ENCODE data around the gene XYLT1. TPM values are rescaled to one million over a fixed set of nuclear protein-coding genes. Genes with fewer than 3 reads are reported as not detected.

XYLT1 gene
- total and polyA plus RNA-seq, 2 of the 4 experiments (the other 2 are of a cell fraction), result 9.0 to 12.7 TPM

DNA sequence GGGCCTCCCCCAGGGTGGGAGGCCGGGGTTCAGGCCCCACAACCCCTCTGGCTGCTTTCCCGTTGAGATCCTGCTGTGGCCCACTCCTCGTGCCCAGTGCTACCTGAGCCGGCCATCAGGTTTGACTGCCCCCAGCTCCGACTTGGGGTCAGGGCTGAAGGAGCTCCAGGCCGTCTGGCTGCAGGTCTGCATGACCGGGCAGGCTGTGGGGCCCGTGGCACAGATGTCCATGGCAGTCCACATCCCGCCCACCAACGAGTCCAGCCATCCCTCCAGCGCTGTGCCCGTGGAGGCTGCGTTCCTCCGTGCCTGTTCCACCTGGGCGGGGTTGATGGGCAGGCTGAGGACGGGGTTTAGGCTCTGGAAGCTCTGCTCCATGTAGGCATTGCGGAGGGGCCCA is 362.2 kb downstream of the XYLT1 start:
- Histone ChIP-seq H3K79me1 (ENCODE audit: low read depth in 1 of 2, low read length in 2 of 2) (no peaks in the 10 kb centered on the region), H3K4me1 (ENCODE audit: control insufficient read depth, insufficient read depth, low read length) (no peaks in the 10 kb centered on the region), H2AK9ac (replicated peaks; ENCODE audit: low read depth, low read length, poor library complexity) (no peak overlapping the region), H3K36me3 (ENCODE audit: control insufficient read depth, insufficient read depth, low read length) (no peaks in the 10 kb centered on the region), H3K4ac (ENCODE audit: low read depth, low read length) (no peak overlapping the region), H2AFZ (replicated peaks; ENCODE audit: low read length, poor library complexity) (no peak overlapping the region), H3K27me3 (ENCODE audit: control insufficient read depth, insufficient read depth, low read length) (no peaks in the 10 kb centered on the region), H3K9ac (ENCODE audit: low read depth, low read length) (no peak overlapping the region), H4K8ac (ENCODE audit: low read depth in 2 of 2, low read length in 2 of 2) (no peak overlapping the region), H2BK15ac (ENCODE audit: low read depth, low read length) (no peak overlapping the region), H3K18ac (ENCODE audit: low read depth, low read length) (no peak overlapping the region), H3K14ac (replicated peaks; ENCODE audit: low read depth, low read length) (no peak overlapping the region), H2BK5ac (ENCODE audit: low read depth, low read length, poor library complexity, severe bottlenecking) (no peak overlapping the region), H2BK120ac (ENCODE audit: low read depth, low read length) (no peak overlapping the region), H3K4me3 (ENCODE audit: insufficient read depth, low read depth, low read length) (no peak overlapping the region), H3K9me1 (ENCODE audit: insufficient read depth, low read length) (peaks cover 4% of the 10 kb centered on the region; the same call in 1 of the 2 replicates), H3K4me2 (ENCODE audit: low read depth, low read length) (no peak overlapping the region), H3K9me3 (ENCODE audit: control insufficient read depth, insufficient read depth, low read length) (no peaks in the 10 kb centered on the region), H2BK20ac (ENCODE audit: low read depth, low read length) (no peak overlapping the region), H3K56ac (ENCODE audit: extremely low read depth, insufficient read depth, low read length) (no peak overlapping the region), H4K91ac (ENCODE audit: insufficient read depth, low read depth, low read length) (no peak overlapping the region), H4K20me1 (ENCODE audit: insufficient read depth, low read length) (no peaks in the 10 kb centered on the region), H3K27ac (ENCODE audit: insufficient read depth, low read length) (no peak overlapping the region), H3K23ac (ENCODE audit: low read depth, low read length) (no peak overlapping the region), H2AK5ac (ENCODE audit: low read depth, low read length) (no peak overlapping the region), H4K5ac (ENCODE audit: low read depth, low read length) (no peak overlapping the region)
- WGBS, 2 experiments (ENCODE audit: extremely low coverage in 2 of 2, insufficient read length in 1 of 2), result 95% methylated on average over 10 of the region's 17 CpGs; no CpG with 5 or more reads in 1 of the 2 experiments
- POLR2A ChIA-PET (ENCODE audit: unreplicated experiment), result no interaction called here
- intact Hi-C loops (cut with micrococcal nuclease), result no loop called here
- BruUV-seq (replicated peaks), result no TSS peak
- in situ Hi-C loops (cut with MboI; ENCODE audit: low sequenced_read_pairs), result no loop called here
- DNase-seq (no peak), ATAC-seq (ENCODE audit: low read depth) (no peak)
- TF ChIP-seq SMC3 (IDR thresholded peaks at IDR 0.05; ENCODE audit: low read depth, low read length) (no peak), RFX5 (IDR thresholded peaks at IDR 0.05; ENCODE audit: low read depth, low read length) (no peak), CEBPB (IDR thresholded peaks at IDR 0.05; ENCODE audit: low read depth, low read length) (no peak), RAD21 (IDR thresholded peaks at IDR 0.05; ENCODE audit: low read length) (no peak), BHLHE40 (IDR thresholded peaks at IDR 0.05; ENCODE audit: low read depth, low read length) (no peak), CHD1 (IDR thresholded peaks at IDR 0.05; ENCODE audit: low read depth, low read length) (no peak), MAZ (IDR thresholded peaks at IDR 0.05; ENCODE audit: borderline replicate concordance, low read depth, low read length) (no peak)
- TF ChIP-seq, protein P1, sequence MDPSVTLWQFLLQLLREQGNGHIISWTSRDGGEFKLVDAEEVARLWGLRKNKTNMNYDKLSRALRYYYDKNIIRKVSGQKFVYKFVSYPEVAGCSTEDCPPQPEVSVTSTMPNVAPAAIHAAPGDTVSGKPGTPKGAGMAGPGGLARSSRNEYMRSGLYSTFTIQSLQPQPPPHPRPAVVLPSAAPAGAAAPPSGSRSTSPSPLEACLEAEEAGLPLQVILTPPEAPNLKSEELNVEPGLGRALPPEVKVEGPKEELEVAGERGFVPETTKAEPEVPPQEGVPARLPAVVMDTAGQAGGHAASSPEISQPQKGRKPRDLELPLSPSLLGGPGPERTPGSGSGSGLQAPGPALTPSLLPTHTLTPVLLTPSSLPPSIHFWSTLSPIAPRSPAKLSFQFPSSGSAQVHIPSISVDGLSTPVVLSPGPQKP (IDR thresholded peaks at IDR 0.05; ENCODE audit: borderline replicate concordance, low read depth, low read length), result no peak
- CTCF ChIA-PET, result no interaction called here
- dilution Hi-C loops (cut with HindIII; ENCODE audit: low sequenced_read_pairs, unreplicated experiment), result no loop called here
